NCI-H1092 (cell line): ENCODE data around the gene STK17A.
"Not testable (repeated sequence)": the region's sequence is repeated elsewhere in the genome, so short reads cannot be mapped to it uniquely, and the experiment has no call there.

Source experiments
- DNase-seq: peaks from one replicate; lab custom pipeline; 2025; lab: John Stamatoyannopoulos, UW

Gene STK17A

GRCh38 chr7:43568529-43568928 lies 14.4 kb upstream of the STK17A start:
- no peak for DNase-seq

DNA sequence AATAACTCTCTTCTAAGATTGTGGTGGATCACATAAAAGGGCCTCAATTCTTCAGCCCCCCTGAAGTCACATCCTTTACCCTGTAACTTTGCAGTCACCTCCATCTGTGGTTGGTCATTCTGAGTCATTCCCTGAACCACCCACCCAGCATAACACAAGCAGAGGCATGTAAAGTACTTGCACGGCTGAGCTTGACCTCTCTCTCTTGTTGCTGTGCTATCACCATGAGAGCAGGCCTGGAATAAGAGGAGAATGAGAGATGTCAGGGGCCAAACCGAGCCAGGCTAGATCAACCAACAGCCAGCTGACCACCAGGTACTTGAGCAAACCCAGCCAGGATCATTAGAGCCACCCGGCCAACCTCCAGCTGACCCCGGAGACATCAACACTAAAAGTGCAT lies 13.5 kb upstream of the STK17A start:
- DNase-seq, result no peak

DNA sequence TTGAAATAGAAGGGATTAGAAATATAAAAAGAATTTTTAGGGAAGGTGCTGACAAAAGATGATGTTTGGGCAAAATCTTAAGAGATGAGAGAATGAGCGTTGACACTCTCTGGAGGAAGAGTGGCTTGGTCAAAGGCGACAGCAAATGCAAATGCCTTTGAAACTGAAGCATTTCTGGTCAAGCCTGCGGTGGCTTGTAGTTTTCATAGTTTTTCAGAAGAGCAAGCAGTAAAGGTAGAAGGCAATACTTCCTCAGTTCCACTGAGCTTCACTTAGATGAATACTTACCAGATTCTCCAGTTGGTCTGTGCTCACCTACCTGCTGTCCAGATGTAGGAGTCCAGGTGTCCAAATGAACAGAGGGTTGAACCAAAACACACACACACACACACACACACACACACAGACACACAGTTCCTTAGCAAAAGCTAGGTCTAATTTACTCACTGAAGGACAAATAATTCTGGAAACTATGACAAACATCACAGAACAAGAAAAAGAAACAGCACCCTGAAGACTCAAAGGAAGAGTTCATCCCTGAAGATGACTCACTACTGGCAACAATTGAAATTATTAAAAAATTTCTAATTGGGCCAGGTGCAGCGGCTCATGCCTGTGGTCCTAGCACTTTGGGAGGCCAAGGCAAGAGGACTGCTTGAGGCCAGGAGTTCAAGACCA lies 12.1 kb upstream of the STK17A start:
- DNase-seq, result no peak

DNA sequence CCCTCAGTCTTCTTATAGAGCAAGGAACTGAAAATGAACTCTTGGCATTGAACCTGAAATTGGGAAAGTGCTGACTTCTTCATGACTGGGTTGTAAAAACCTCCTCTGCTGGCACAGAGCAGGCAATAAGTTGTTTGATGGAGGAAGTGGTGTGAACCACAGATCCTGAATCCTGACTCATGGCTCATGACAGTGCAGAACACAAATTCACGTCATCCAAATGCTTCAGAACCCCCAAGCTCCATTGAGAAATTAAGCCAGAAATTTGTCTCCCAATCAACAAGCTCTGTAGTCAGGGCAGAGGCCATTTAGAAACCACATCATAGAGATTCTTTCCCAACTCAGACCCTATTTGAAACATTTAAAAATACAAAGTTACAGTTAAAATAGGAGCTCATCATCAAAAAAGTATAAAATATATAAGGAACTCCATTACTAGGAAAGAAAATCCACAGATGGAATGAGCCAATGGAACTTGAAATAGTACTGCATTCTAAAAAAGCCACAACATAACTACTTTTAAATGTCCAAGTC lies 10.3 kb upstream of the STK17A start:
- DNase-seq, result no peak

DNA sequence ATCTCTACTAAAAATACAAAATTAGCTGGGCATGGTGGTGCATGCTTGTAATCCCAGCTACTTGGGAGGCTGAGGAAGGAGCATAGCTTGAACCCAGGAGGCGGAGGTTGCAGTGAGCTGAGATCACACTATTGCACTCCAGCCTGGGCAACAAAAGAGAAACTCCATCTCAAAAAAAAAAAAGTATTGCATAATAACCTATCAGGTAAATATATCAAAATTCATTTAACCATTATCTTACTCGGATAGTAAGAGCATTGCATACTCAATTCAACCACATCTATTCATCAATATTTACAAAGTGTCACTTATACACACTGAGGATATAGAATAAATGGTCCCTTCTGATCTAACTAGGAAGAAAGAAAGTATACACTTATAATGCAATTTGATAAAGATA lies 9.1 kb upstream of the STK17A start:
- not testable (repeated sequence) for DNase-seq

- DNase-seq, result no peak
Measured at GRCh38 chr7:43575506-43575905, 7.4 kb upstream of the STK17A start.

GRCh38 chr7:43576241-43576640 lies 6.7 kb upstream of the STK17A start:
- no peak for DNase-seq

- no peak for DNase-seq
Measured at GRCh38 chr7:43577485-43577951, 5.4 kb upstream of the STK17A start.

- DNase-seq, result peak; percentile 36
Measured at GRCh38 chr7:43583424-43584194, 701 bp downstream of the STK17A start.

GRCh38 chr7:43584195-43584586 lies 1.3 kb downstream of the STK17A start:
- no peak for DNase-seq

GRCh38 chr7:43584733-43585132 lies 1.8 kb downstream of the STK17A start:
- DNase-seq, result not testable (repeated sequence)

- DNase-seq, result no peak
Measured at GRCh38 chr7:43585562-43585961, 2.7 kb downstream of the STK17A start.

- no peak for DNase-seq
Measured at GRCh38 chr7:43586251-43586900, 3.5 kb downstream of the STK17A start.

- DNase-seq, result no peak
Measured at GRCh38 chr7:43588477-43589132, 5.7 kb downstream of the STK17A start.

DNA sequence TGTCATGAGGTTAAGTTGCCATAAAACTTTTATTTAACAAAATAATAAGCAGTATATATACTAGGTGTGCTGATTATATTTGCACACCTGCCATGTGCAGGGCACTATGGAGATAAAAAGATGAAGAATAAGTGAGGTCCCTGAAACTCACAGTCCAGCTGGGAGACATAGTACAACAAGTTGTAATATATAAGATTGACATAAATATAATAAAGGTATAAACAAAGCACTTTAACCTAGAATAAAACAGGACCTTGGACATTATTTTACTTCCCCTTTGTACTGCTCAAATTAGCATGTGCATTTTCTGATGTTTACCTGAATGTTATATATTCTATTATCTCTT lies 6.2 kb downstream of the STK17A start:
- DNase-seq, result no peak

DNA sequence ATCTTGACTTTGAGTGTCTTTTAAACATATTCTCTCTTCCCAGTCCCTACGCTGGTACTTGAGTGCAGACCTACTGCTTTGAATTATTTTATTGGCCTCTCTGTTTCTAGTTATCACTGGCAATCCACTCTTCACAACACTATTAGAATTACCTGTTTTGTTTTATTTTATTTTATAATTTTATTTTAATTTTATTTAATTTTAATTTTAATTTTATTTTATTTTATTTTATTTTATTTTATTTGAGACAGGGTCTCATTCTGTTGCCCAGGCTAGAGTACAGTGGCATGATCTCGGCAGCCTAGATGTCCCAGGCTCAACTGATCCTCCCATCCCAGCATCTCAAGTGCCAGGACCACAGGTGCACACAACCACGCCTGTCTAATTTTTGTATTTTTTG lies 6.8 kb downstream of the STK17A start:
- no peak for DNase-seq

DNA sequence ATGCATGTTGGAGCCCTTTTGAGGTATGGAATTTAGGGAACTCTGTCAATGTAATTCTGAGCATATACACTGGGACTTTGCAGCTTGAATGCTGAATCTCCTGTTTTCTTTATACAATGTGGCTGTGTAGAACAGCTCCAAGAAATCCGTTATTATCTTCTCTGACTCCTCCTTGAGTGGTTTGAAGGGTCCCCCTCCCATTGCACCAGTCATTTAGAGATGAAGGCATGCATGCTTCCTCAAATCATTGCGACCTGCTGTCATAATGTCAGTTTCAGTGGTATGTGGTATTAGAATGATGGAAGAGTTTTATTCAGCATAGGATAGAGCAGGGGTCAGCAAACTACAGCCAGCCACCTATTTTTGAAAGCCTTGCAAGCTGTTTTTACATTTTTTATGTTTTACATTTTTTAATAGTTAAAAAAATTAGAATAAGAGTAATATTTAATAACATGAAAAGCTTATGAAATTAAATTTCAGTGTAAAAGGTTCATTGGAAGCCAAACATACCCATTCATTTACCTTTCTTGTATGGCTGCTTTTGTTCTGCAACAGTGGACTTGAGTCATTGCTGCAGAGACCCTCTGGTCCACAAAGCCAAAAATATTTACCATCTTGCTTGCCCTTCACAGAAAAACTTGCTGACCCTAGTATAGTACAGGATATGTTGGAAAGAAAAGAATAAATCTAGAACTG lies 8.1 kb downstream of the STK17A start:
- no peak for DNase-seq

DNA sequence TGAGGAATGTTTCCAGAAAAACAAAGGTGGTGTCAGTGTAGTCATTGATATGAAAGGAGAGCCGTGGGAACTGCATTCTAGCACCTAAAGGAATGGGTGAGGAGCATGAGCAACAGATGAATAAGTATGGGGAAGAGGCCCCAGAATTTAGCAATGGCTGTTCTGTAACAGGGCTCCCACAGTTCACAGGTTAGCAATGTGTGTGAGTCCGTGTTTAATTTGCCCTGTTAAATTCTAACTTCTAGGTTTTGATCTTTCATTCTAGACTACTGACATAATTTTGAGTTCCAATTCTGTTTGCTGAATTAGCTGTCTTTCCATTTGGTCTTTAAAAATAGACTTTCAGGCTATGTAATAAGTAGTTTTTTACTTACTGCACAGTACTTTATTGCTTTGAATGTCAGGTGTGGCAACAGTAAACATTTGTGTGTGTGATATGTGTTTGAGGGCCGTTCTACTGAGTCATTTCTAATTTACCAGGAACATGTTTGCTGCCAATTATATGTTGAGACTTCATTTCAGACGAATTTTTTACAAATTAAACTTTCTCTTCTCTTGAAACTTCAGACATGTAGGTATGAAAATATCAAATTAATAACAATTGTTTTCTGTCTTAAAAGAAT lies 8.8 kb downstream of the STK17A start:
- no peak for DNase-seq

DNA sequence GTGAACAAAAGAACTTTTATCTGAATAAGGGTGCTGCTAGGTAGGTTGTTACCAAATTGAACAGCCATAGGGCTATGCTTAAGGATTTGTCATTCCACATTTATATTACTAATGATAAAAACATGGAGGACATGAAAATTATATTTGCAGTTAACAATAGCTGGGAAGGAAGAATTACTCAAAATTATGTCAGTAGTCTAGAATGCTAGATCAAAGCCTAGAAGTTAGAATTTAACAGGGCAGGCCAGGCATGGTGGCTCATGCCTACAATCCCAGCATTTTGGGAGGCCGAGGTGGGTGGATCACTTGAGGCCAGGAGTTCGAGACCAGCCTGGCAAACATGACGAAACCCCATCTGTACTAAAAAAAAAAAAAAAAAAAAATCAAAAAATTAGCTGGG lies 9.4 kb downstream of the STK17A start:
- DNase-seq, result no peak

DNA sequence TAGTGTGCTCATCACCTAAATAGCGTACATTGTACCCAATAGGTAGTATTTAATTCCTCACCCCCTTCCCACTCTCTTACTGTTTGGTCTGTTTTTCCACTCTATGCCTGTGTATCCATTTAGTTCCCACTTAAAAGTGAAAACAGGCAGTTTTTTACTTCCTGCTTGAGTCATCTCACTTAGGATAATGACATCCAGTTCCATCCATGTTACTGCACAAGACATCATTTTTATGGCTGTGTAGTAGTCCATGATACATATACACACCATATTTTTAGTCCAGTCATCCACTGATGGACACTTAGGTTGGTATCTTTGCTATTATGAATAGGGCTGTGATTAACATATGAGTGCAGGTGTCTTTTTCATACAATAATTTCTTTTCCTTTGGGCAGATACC lies 10.1 kb downstream of the STK17A start:
- DNase-seq, result no peak

DNA sequence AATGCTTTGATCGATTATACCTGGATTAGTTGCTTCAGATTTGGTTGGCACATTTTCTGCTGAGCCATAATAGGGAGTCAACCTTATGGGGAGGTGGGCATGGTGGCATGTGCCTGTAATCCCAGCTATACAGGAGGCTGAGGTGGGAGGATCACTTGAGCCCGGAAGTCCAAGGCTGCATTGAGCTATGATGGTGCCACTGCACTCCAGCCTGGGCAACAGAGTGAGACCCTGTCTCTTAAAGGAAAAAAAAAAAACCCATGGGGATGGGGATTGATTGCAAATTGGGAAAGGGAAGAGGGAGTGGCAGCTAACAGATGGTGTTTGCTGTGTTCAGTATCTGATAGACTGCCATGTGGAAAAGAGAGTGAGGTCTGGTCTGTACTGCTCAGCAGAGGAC lies 11.1 kb downstream of the STK17A start:
- DNase-seq, result no peak
